ENCODE results near the gene CD55. TPM values are rescaled to one million over a fixed set of nuclear protein-coding genes. Genes with fewer than 3 reads are reported as not detected.
A peak's percentile ranks its signal among the peaks of the same experiment; 100 is the strongest.

Gene CD55
- total RNA-seq, 3 donors from 2014 or later (not counting 1 experiment from before 2014, with no cell fraction given), result 80.7 to 138 (median 113) TPM

DNA sequence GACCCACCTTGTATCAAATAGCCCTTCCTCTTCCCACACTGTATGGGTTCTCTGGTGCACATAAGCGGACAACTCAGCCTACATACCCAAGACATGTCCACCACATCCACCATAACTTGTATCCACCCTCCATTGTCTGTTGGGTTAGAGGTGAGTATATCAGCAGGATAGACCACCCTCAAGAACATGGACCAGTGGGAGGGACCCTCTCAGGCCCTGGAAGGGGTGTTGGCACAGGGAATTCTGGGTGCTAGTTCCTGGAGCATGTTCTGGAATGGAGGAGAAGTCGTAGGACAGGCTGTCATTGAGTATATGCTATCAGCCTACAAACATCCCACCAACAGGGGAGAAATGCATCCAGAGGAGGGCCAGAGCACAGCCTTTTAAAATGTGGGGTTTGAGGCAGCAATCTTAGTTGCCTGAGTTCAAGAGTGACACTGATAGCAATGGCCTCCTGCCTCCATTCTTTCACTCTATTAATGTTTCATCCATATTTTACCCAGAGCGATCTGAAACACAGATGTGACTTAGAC lies 7.5 kb downstream of the CD55 start:
- DNase-seq (no peak), ATAC-seq (no peak)
- no peak overlapping the region for H3K4me3 ChIP-seq (ENCODE audit: low read length)
- H3K4me3 Mint-ChIP-seq, result no peak overlapping the region
- H3K4me1 Mint-ChIP-seq, result peaks cover 16 to 17% of the 10 kb centered on the region in 2 donors
- peaks cover 10% of the 10 kb centered on the region for H3K4me1 ChIP-seq (ENCODE audit: control insufficient read depth, insufficient read depth, low read length)
- H3K9me3 Mint-ChIP-seq, result peaks cover 3% of the 10 kb centered on the region in 2 donors
- H3K9me3 ChIP-seq (ENCODE audit: control insufficient read depth, insufficient read depth, low read length), result no peaks in the 10 kb centered on the region
- TF ChIP-seq, protein P1, sequence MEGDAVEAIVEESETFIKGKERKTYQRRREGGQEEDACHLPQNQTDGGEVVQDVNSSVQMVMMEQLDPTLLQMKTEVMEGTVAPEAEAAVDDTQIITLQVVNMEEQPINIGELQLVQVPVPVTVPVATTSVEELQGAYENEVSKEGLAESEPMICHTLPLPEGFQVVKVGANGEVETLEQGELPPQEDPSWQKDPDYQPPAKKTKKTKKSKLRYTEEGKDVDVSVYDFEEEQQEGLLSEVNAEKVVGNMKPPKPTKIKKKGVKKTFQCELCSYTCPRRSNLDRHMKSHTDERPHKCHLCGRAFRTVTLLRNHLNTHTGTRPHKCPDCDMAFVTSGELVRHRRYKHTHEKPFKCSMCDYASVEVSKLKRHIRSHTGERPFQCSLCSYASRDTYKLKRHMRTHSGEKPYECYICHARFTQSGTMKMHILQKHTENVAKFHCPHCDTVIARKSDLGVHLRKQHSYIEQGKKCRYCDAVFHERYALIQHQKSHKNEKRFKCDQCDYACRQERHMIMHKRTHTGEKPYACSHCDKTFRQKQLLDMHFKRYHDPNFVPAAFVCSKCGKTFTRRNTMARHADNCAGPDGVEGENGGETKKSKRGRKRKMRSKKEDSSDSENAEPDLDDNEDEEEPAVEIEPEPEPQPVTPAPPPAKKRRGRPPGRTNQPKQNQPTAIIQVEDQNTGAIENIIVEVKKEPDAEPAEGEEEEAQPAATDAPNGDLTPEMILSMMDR (IDR thresholded peaks at IDR 0.05), result no peak
- WGBS (ENCODE audit: insufficient coverage), result 95% methylated on average over 1 of the region's 3 CpGs
- H3K36me3 ChIP-seq (ENCODE audit: control insufficient read depth, insufficient read depth, low read length), result peaks cover 83% of the 10 kb centered on the region
- intact Hi-C loops (cut with micrococcal nuclease), result loop anchor here (10.0 kb wide), 2 partner anchors 404 to 496 kb away; partner anchors contain the start of gene FCMR
- H3K27ac Mint-ChIP-seq, result no peak overlapping the region
- no peaks in the 10 kb centered on the region for H3K27me3 ChIP-seq (ENCODE audit: control insufficient read depth, insufficient read depth, low read length)
- peaks cover 45% of the 10 kb centered on the region for H3K36me3 Mint-ChIP-seq
- no peaks in the 10 kb centered on the region for H3K27me3 Mint-ChIP-seq (ENCODE audit: low read depth in 2 of 2)
- no peak overlapping the region for H3K27ac ChIP-seq (ENCODE audit: low read length)

DNA sequence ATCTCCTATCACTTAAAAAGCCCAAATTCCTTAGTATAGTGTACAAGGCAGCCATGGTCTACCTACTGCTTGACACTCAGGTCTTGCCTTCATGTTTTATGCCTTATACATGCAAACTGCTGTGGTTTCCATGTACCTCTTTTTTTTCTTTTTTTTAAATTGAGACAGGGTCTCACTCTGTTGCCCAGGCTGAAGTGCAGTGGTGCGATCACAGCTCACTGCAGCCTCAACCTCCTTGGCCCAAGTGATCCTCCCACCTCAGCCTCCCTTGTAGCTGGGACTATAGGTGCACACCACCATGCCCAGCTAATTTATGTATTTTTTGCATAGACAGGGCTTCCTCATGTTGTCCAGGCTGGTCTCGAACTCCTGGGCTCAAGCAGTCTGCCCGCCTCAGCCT lies 8.0 kb downstream of the CD55 start:
- intact Hi-C loops (cut with micrococcal nuclease), result loop anchor here (10.0 kb wide), 2 partner anchors 405 to 495 kb away; partner anchors contain the start of gene FCMR
- Histone ChIP-seq H3K4me1 (ENCODE audit: control insufficient read depth, insufficient read depth, low read length) (peaks cover 10% of the 10 kb centered on the region), H3K27me3 (ENCODE audit: control insufficient read depth, insufficient read depth, low read length) (no peaks in the 10 kb centered on the region), H3K27ac (ENCODE audit: low read length) (no peak overlapping the region), H3K36me3 (ENCODE audit: control insufficient read depth, insufficient read depth, low read length) (peaks cover 82% of the 10 kb centered on the region), H3K4me3 (ENCODE audit: low read length) (no peak overlapping the region), H3K9me3 (ENCODE audit: control insufficient read depth, insufficient read depth, low read length) (no peaks in the 10 kb centered on the region)
- H3K36me3 Mint-ChIP-seq, result peaks cover 48% of the 10 kb centered on the region
- H3K4me1 Mint-ChIP-seq, result peaks cover 14 to 18% of the 10 kb centered on the region in 2 donors
- DNase-seq (no peak), ATAC-seq (peak in 2 of 3 donors; percentile 15 to 17)
- H3K4me3 Mint-ChIP-seq, result no peak overlapping the region
- H3K27me3 Mint-ChIP-seq (ENCODE audit: low read depth in 2 of 2), result no peaks in the 10 kb centered on the region
- TF ChIP-seq, protein P1 (IDR thresholded peaks at IDR 0.05), result no peak
- peaks cover 3% of the 10 kb centered on the region in 2 donors for H3K9me3 Mint-ChIP-seq
- WGBS (ENCODE audit: insufficient coverage), result 99% methylated on average over 3 of the region's 3 CpGs
- no peak overlapping the region for H3K27ac Mint-ChIP-seq

DNA sequence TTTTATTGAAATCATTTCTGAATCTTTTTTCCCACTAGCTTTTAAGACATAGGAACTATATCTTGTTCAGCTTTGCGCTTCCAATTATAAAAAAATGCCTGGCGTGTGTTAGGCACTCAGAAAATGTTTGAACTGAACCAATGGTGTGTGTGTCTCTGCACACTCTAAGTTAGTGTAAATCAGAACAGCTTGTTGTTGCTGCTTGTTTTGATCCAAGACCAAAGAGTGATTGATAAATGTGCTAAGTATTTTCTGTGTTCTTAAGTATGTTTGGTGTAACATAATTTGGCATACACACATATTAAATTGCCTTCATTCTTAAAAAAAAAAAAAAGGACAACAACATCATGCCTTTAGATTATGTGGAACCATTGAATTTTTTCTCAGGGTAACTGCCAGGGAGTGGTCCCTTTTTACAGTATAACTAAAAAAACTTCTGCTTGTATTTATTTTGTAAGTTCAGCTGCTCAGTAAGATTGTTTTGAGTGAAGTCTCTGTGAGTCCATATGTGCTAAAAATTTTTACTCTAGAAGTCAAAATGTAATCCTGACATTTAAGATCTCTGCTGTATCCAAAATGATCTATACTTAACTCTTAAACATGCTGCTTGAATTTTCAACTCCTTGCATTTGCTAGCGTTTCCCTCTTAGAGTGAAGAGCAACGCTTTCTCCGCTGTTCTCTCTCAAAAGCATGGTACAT lies 8.7 kb downstream of the CD55 start:
- 97% methylated on average over 5 of the region's 5 CpGs for WGBS (ENCODE audit: insufficient coverage)
- H3K9me3 ChIP-seq (ENCODE audit: control insufficient read depth, insufficient read depth, low read length), result no peaks in the 10 kb centered on the region
- ATAC-seq (peak in 1 of 3 donors; percentile 13), DNase-seq (no peak)
- H3K4me1 ChIP-seq (ENCODE audit: control insufficient read depth, insufficient read depth, low read length), result peaks cover 7% of the 10 kb centered on the region
- TF ChIP-seq, protein P1 (IDR thresholded peaks at IDR 0.05), result no peak
- peaks cover 79% of the 10 kb centered on the region for H3K36me3 ChIP-seq (ENCODE audit: control insufficient read depth, insufficient read depth, low read length)
- intact Hi-C loops (cut with micrococcal nuclease), result no loop called here
- H3K4me3 ChIP-seq (ENCODE audit: low read length), result no peak overlapping the region
- Mint-ChIP-seq H3K27me3 (ENCODE audit: low read depth in 2 of 2) (no peaks in the 10 kb centered on the region), H3K4me1 (peaks cover 17 to 25% of the 10 kb centered on the region in 2 donors), H3K27ac (no peak overlapping the region), H3K36me3 (peaks cover 48% of the 10 kb centered on the region), H3K9me3 (peaks cover 3% of the 10 kb centered on the region in 2 donors), H3K4me3 (no peak overlapping the region)
- H3K27ac ChIP-seq (ENCODE audit: low read length), result no peak overlapping the region
- no peaks in the 10 kb centered on the region for H3K27me3 ChIP-seq (ENCODE audit: control insufficient read depth, insufficient read depth, low read length)
